Progenitor cell of endocrine pancreas (in vitro differentiated cells): Measurements from ENCODE around the gene NBPF11. TPM values are rescaled to one million over a fixed set of nuclear protein-coding genes. Genes with fewer than 3 reads are reported as not detected.
"Not testable (repeated sequence)": the region's sequence is repeated elsewhere in the genome, so short reads cannot be mapped to it uniquely, and the experiment has no call there.

ENCODE experiments used
- DNase-seq: peaks from one replicate; pipeline ENCODE4 v3.0.0; 2021; ENCODE audit warnings: low spot score; ENCODE audit not compliant: unreplicated experiment
- H3K27ac Mint-ChIP-seq: 2 replicates; pipeline ENCODE4 v1.8.0; 2021; ENCODE audit warnings: mild to moderate bottlenecking, moderate library complexity, mixed read lengths
- H3K27me3 Mint-ChIP-seq: 2 replicates; pipeline ENCODE4 v1.8.0; 2021; ENCODE audit warnings: mixed read lengths
- H3K36me3 Mint-ChIP-seq: 2 replicates; pipeline ENCODE4 v1.8.0; 2022; ENCODE audit warnings: mixed read lengths; ENCODE audit not compliant: insufficient read depth
- H3K4me1 Mint-ChIP-seq: 2 replicates; pipeline ENCODE4 v1.8.0; 2021; ENCODE audit warnings: low read depth, mixed read lengths
- H3K4me3 Mint-ChIP-seq: 2 replicates; pipeline ENCODE4 v1.8.0; 2021; ENCODE audit warnings: low read depth, mild to moderate bottlenecking, moderate library complexity, mixed read lengths
- H3K9me3 Mint-ChIP-seq: 2 replicates; pipeline ENCODE4 v1.8.0; 2021; ENCODE audit warnings: low read depth, mixed read lengths
- CTCF ChIP-seq: fragments of 200-600 bp; sonication (generic); IDR thresholded peaks from one replicate; pipeline ENCODE4 v1.5.0; 2021; ENCODE audit warnings: antibody characterized with exemption, mild to moderate bottlenecking; ENCODE audit not compliant: unreplicated experiment
- total RNA-seq: library from RNA; stranded (reverse); gene quantifications from 2 replicates; pipeline ENCODE4 v1.2.1, GENCODE V29; 2021

The NBPF11 gene
- total RNA-seq, 1 donor from 2014 or later, result 31.0 TPM

- H3K36me3 Mint-ChIP-seq, result peaks cover 8% of the 10 kb centered on the region
- H3K27me3 Mint-ChIP-seq, result no peaks in the 10 kb centered on the region
- no peak overlapping the region for H3K27ac Mint-ChIP-seq
- TF ChIP-seq CTCF, result no peak
- peaks cover 7% of the 10 kb centered on the region for H3K9me3 Mint-ChIP-seq
- DNase-seq, result no peak
- H3K4me3 Mint-ChIP-seq, result no peak overlapping the region
- H3K4me1 Mint-ChIP-seq, result peaks cover 19% of the 10 kb centered on the region
Observed at GRCh38 chr1:148162363-148162762, 10.3 kb upstream of the NBPF11 start.

- no peak for TF ChIP-seq CTCF
- peaks cover 9% of the 10 kb centered on the region for H3K4me1 Mint-ChIP-seq
- DNase-seq, result no peak
- peaks cover 7% of the 10 kb centered on the region for H3K9me3 Mint-ChIP-seq
- peaks cover 8% of the 10 kb centered on the region for H3K36me3 Mint-ChIP-seq
- H3K27me3 Mint-ChIP-seq, result no peaks in the 10 kb centered on the region
- no peak overlapping the region for H3K27ac Mint-ChIP-seq
- H3K4me3 Mint-ChIP-seq, result no peak overlapping the region
Observed at GRCh38 chr1:148161053-148161901, 9.2 kb upstream of the NBPF11 start.

GRCh38 chr1:148160343-148161052 lies 8.4 kb upstream of the NBPF11 start:
- H3K27ac Mint-ChIP-seq, result no peak overlapping the region
- DNase-seq, result no peak

GRCh38 chr1:148160048-148160342 lies 7.9 kb upstream of the NBPF11 start:
- no peak for TF ChIP-seq CTCF
- Mint-ChIP-seq H3K27ac (no peak overlapping the region), H3K4me1 (peaks cover 6% of the 10 kb centered on the region)

More at GRCh38 chr1:148160343-148161052, 8.4 kb upstream of the NBPF11 start:
- Mint-ChIP-seq H3K9me3 (peaks cover 7% of the 10 kb centered on the region), H3K27me3 (no peaks in the 10 kb centered on the region), H3K4me3 (no peak overlapping the region), H3K36me3 (peaks cover 8% of the 10 kb centered on the region), H3K4me1 (peaks cover 7% of the 10 kb centered on the region)
- no peak for TF ChIP-seq CTCF

GRCh38 chr1:148158341-148159003 lies 6.4 kb upstream of the NBPF11 start:
- no peak for DNase-seq
- Mint-ChIP-seq H3K27me3 (no peaks in the 10 kb centered on the region), H3K36me3 (peaks cover 8% of the 10 kb centered on the region), H3K4me3 (no peak overlapping the region), H3K9me3 (peaks cover 7% of the 10 kb centered on the region), H3K27ac (no peak overlapping the region), H3K4me1 (peaks cover 6% of the 10 kb centered on the region)
- TF ChIP-seq CTCF, result no peak

More at GRCh38 chr1:148160048-148160342, 7.9 kb upstream of the NBPF11 start:
- Mint-ChIP-seq H3K27me3 (no peaks in the 10 kb centered on the region), H3K9me3 (peaks cover 7% of the 10 kb centered on the region), H3K4me3 (no peak overlapping the region), H3K36me3 (peaks cover 8% of the 10 kb centered on the region)
- DNase-seq, result no peak

GRCh38 chr1:148157803-148158202 lies 5.7 kb upstream of the NBPF11 start:
- not testable (repeated sequence) for H3K27me3 Mint-ChIP-seq, H3K4me3 Mint-ChIP-seq, H3K27ac Mint-ChIP-seq, DNase-seq, H3K36me3 Mint-ChIP-seq, H3K9me3 Mint-ChIP-seq, H3K4me1 Mint-ChIP-seq

- H3K9me3 Mint-ChIP-seq, H3K36me3 Mint-ChIP-seq, H3K4me3 Mint-ChIP-seq, H3K27me3 Mint-ChIP-seq, DNase-seq: not testable (repeated sequence)
- Mint-ChIP-seq H3K27ac (peak overlapping the region; percentile 45), H3K4me1 (peaks cover 10% of the 10 kb centered on the region)
Observed at GRCh38 chr1:148155494-148156275, 3.6 kb upstream of the NBPF11 start.
